T-cell (primary cell): ENCODE data around the gene USO1. TPM values are rescaled to one million over a fixed set of nuclear protein-coding genes. Genes with fewer than 3 reads are reported as not detected.

Experiments used
- ATAC-seq, 4 experiments: fragments of 200-7000 bp in 3 of 4; fragments of 150-1000 bp in 1 of 4; cut with Tn5 transposase; replicated peaks in 1 of 4; 1 replicate in 3 of 4; 2 replicates in 1 of 4; pipeline ENCODE4 v1.10.0; 2021; ENCODE audit warnings: moderate library complexity in 3 of 4, mild to moderate bottlenecking in 2 of 4, moderate number of reproducible peaks in 1 of 4
- CTCF ChIA-PET, 2 donors: fragments of 300-600 bp; sonication (Branson Sonifier 250); formaldehyde crosslinking; loops; one replicate each; lab custom pipeline; 2022; ENCODE audit warnings: antibody characterized with exemption in 2 of 2; lab: Charles Lee
- POLR2A ChIA-PET, 2 donors: fragments of 300-600 bp; sonication (Branson Sonifier 250); formaldehyde crosslinking; loops; one replicate each; lab custom pipeline; 2022; ENCODE audit warnings: antibody characterized with exemption in 2 of 2; lab: Charles Lee
- DNase-seq, 35 experiments: peaks; one replicate each; pipeline versions ENCODE4 v3.0.0 to v3.0.0-alpha.2; 2013 to 2023
- H3K27ac ChIP-seq: one replicate; pipeline ENCODE4 v1.5.1; 2013; ENCODE audit warnings: low read length
- H3K27me3 ChIP-seq, 2 experiments: replicated peaks in 1 of 2; 1 replicate in 1 of 2; 2 replicates in 1 of 2; pipeline versions ENCODE4 v1.6.1 to v1.7.0; 2013; ENCODE audit warnings: low read length in 1 of 2, mixed read lengths in 1 of 2; ENCODE audit not compliant: control insufficient read depth in 2 of 2, insufficient read depth in 2 of 2; ENCODE audit errors: extremely low read depth in 1 of 2
- H3K36me3 ChIP-seq, 2 donors: 1 replicate in 1 of 2; 2 replicates in 1 of 2; pipeline versions ENCODE4 v1.6.1 to v1.7.0; 2013; ENCODE audit warnings: low read length in 1 of 2; ENCODE audit not compliant: control insufficient read depth in 2 of 2, insufficient read depth in 1 of 2; ENCODE audit errors: extremely low read depth in 1 of 2
- H3K4me1 ChIP-seq, 2 experiments: 1 replicate in 1 of 2; 2 replicates in 1 of 2; pipeline versions ENCODE4 v1.6.1 to v1.7.0; 2013; ENCODE audit warnings: low read length in 2 of 2, mixed read lengths in 1 of 2; ENCODE audit not compliant: insufficient read depth in 2 of 2, control insufficient read depth in 1 of 2; ENCODE audit errors: extremely low read depth in 1 of 2
- H3K4me3 ChIP-seq, 2 donors: 1 replicate in 1 of 2; 2 replicates in 1 of 2; pipeline versions ENCODE4 v1.5.1 to v1.7.0; 2013; ENCODE audit warnings: mild to moderate bottlenecking in 2 of 2, low read length in 1 of 2, moderate library complexity in 1 of 2; ENCODE audit not compliant: control insufficient read depth in 1 of 2; ENCODE audit errors: extremely low read depth in 1 of 2
- H3K9me3 ChIP-seq: 2 replicates; pipeline ENCODE4 v1.7.0; 2013
- H3K27ac Mint-ChIP-seq, 2 donors: one replicate each; pipeline ENCODE4 v1.8.0; 2020 to 2021; ENCODE audit warnings: mild to moderate bottlenecking in 2 of 2, mixed read lengths in 2 of 2
- H3K27me3 Mint-ChIP-seq, 2 donors: one replicate each; pipeline ENCODE4 v1.8.0; 2021 to 2022; ENCODE audit warnings: mixed read lengths in 2 of 2
- H3K36me3 Mint-ChIP-seq: one replicate; pipeline ENCODE4 v1.8.0; 2021; ENCODE audit warnings: mixed read lengths
- H3K4me1 Mint-ChIP-seq, 3 donors: one replicate each; pipeline ENCODE4 v1.8.0; 2020 to 2022; ENCODE audit warnings: mixed read lengths in 3 of 3, mild to moderate bottlenecking in 1 of 3
- H3K4me3 Mint-ChIP-seq, 3 donors: one replicate each; pipeline ENCODE4 v1.8.0; 2020 to 2022; ENCODE audit warnings: mild to moderate bottlenecking in 3 of 3, mixed read lengths in 3 of 3, moderate library complexity in 3 of 3
- H3K9me3 Mint-ChIP-seq, 3 donors: one replicate each; pipeline ENCODE4 v1.8.0; 2020 to 2022; ENCODE audit warnings: mixed read lengths in 3 of 3
- WGBS: methylation state at CpG from one replicate; pipeline ENCODE4 v1.1.5; 2013; ENCODE audit warnings: missing lambda C conversion rate; ENCODE audit not compliant: insufficient coverage; 5-methylcytosine and 5-hydroxymethylcytosine counted together
- total RNA-seq, 35 experiments: library from RNA in 6 of 35; stranded (reverse) in 6 of 35; fragments of 120-200 nt in 1 of 35; gene quantifications; one replicate each; pipeline versions ENCODE4 v1.2.1 to v1.2.4 and lab custom pipeline; 2013 to 2026

USO1 gene
- total RNA-seq, 5 donors from 2014 or later (not counting 1 experiment from before 2014, with no cell fraction given) = 24.9 to 40.5 (median 34.6) TPM

DNA sequence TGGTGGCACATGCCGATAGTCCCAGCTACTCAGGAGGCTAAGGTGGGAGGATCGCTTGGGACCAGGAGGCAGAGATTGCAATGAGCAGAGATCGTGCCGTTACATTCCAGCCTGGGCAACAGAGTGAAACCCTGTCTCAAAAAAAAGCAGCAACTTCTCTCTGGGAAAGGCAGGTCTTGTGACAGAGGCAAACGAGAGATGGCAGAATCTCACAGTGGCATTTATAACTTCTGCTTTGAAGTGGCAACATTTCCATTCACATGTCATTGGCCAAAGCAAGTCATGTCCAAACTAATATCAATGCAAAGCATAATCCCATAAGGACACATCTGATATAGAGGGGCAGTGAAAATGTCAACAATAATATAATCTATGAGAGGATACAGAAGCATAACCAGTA lies 98.0 kb downstream of the USO1 start:
- Mint-ChIP-seq H3K27me3 (no peaks in the 10 kb centered on the region), H3K36me3 (peaks cover 4% of the 10 kb centered on the region), H3K27ac (no peak overlapping the region), H3K4me3 (no peak overlapping the region), H3K9me3 (no peaks in the 10 kb centered on the region), H3K4me1 (no peaks in the 10 kb centered on the region)
- no peak overlapping the region for H3K27ac ChIP-seq
- no peaks in the 10 kb centered on the region for H3K27me3 ChIP-seq
- H3K9me3 ChIP-seq = no peaks in the 10 kb centered on the region
- CTCF ChIA-PET = no interaction called here
- no peaks in the 10 kb centered on the region for H3K4me1 ChIP-seq
- H3K4me3 ChIP-seq = no peak overlapping the region
- 90% methylated on average over 5 of the region's 5 CpGs for WGBS
- no peak for DNase-seq
- H3K36me3 ChIP-seq = no peaks in the 10 kb centered on the region
- POLR2A ChIA-PET = interaction anchor here in 1 of 2 donors (0.6 kb wide), 1 partner anchor 1083 kb away, joined by 3 read pairs; no protein-coding TSS in a partner anchor
- ATAC-seq = no peak

DNA sequence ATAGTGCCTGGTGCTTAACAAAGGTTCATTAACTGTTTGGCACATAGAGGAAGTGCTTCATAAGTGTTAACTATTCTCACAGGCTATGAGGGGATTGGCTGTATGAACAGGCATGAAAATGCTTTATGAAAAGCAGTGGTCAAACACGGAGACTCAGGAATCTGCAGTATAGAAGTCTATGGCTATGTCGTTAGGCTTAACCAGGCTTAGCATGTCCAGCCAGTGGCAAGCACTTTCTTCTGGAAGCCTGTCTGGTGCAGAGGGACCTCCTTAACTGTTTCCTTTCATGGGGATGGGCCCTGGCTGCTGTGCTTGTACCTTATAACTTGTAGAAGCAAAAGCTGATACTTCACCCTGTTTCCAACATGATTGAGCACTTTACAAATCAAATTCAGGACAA lies 99.4 kb downstream of the USO1 start:
- ChIA-PET CTCF (interaction anchor here in 1 of 2 donors (1.2 kb wide), 1 partner anchor 24 kb away, joined by 3 read pairs; no protein-coding TSS in a partner anchor), POLR2A (no interaction called here)
- H3K4me1 ChIP-seq = no peaks in the 10 kb centered on the region
- DNase-seq = no peak
- no peak overlapping the region for H3K4me3 ChIP-seq
- no peaks in the 10 kb centered on the region for H3K36me3 Mint-ChIP-seq
- H3K36me3 ChIP-seq = no peaks in the 10 kb centered on the region
- H3K27me3 Mint-ChIP-seq = no peaks in the 10 kb centered on the region
- no peak for ATAC-seq
- no peaks in the 10 kb centered on the region for H3K9me3 ChIP-seq
- H3K4me1 Mint-ChIP-seq = no peaks in the 10 kb centered on the region
- no peak overlapping the region for H3K4me3 Mint-ChIP-seq
- no peaks in the 10 kb centered on the region for H3K9me3 Mint-ChIP-seq
- 61% methylated on average over 2 of the region's 2 CpGs for WGBS
- no peak overlapping the region for H3K27ac Mint-ChIP-seq
- H3K27ac ChIP-seq = no peak overlapping the region
- H3K27me3 ChIP-seq = no peaks in the 10 kb centered on the region

DNA sequence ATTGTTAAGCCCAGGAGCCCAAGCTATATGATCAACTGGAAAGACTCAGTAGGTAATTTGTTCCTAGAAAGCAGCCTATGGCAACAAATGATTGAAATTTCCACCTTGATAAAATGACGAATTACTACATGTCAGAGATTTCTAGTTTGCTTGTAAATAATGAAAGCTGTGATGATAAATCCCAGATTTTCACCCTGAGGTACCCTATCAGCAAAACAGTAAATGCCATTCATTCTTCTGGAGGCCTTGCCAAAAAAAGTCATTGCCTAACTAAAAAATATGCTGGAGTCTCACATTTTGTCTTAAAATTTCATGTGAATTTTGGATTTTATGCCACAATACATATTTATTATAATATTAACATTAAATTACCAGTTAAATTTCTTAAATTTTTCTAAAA lies 106.5 kb downstream of the USO1 start:
- H3K4me3 ChIP-seq = no peak overlapping the region
- Mint-ChIP-seq H3K27ac (no peak overlapping the region), H3K4me3 (no peak overlapping the region), H3K27me3 (peaks cover 0 to 2% of the 10 kb centered on the region in 2 donors), H3K9me3 (no peaks in the 10 kb centered on the region), H3K4me1 (no peaks in the 10 kb centered on the region), H3K36me3 (no peaks in the 10 kb centered on the region)
- no peaks in the 10 kb centered on the region for H3K27me3 ChIP-seq
- H3K9me3 ChIP-seq = no peaks in the 10 kb centered on the region
- ChIA-PET POLR2A (no interaction called here), CTCF (no interaction called here)
- H3K27ac ChIP-seq = no peak overlapping the region
- DNase-seq (no peak), ATAC-seq (no peak)
- WGBS = no CpG with 5 or more reads among the region's 1 CpG
- H3K4me1 ChIP-seq = no peaks in the 10 kb centered on the region
- H3K36me3 ChIP-seq = no peaks in the 10 kb centered on the region

DNA sequence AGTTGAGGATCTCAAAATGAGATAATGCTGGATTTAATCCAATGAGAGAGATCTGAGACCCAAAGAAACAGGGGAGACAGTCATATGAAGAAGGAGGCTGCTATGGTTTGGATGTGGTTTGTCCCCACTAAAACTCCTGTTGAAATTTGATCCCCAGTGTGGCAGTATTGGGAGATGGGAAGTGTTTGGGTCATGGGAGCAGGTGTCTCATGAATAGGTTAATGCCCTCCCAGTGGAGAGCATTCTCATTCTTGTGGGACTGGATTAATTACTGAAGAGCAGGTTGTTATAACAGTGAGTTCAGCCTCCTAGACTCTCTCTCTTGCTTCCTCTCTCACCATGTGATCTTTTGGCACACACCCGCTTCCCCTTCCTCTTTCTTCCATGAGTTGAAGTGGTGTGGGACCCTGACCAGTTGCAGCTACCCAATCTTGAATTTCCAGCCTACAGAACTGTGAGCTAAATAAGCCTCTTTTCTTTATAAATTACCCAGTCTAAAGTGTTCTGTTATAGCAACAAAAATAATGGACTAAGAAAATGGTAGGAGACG lies 107.6 kb downstream of the USO1 start:
- CTCF ChIA-PET = interaction anchor here in 1 of 2 donors (0.7 kb wide), 1 partner anchor 191 kb away, joined by 4 read pairs; no protein-coding TSS in a partner anchor
- no peak for ATAC-seq
- H3K4me3 ChIP-seq = no peak overlapping the region

DNA sequence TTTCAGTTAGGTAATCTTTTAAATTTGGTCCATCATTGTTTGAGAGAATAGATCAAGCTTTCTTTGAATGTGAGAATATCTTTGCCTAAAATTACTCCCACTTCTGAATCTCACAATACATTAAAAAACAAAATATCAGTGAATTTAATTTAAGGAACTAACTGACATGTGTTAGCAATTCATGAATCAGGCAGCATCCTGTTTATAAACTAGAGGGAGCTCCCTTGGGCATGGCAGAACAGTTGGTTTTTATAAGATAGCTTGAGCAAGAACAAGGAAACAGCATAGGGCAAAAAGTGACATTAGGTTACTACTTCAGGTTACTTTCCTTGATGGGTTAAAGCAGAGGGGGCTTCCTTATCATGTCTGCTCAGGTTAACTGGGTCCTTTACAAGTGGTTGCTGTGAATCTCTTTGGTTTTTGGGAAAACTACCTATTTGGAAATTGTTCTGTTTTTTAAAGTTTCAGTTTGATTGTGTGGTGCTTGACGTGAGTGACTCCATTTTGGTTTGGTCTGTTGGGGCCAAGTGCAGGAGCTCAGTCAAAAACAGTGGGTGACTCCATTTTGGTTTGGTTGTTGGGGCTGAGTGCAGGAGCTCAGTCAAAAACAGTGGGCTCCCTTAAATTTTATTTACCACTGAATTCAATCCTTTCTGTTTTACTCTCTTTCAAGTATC lies 109.9 kb downstream of the USO1 start:
- Mint-ChIP-seq H3K4me3 (no peak overlapping the region), H3K9me3 (no peaks in the 10 kb centered on the region), H3K36me3 (no peaks in the 10 kb centered on the region), H3K27me3 (peaks cover 0 to 2% of the 10 kb centered on the region in 2 donors), H3K4me1 (no peaks in the 10 kb centered on the region), H3K27ac (no peak overlapping the region)
- WGBS = no CpG with 5 or more reads among the region's 1 CpG
- ChIA-PET CTCF (interaction anchor here (0.6 to 0.9 kb wide), 3 partner anchors 17 to 62 kb away, joined by 3 to 5 read pairs (median 4); no protein-coding TSS in a partner anchor), POLR2A (no interaction called here)
- no peaks in the 10 kb centered on the region for H3K4me1 ChIP-seq
- no peaks in the 10 kb centered on the region for H3K9me3 ChIP-seq
- no peak overlapping the region for H3K27ac ChIP-seq
- H3K4me3 ChIP-seq = no peak overlapping the region
- no peak for ATAC-seq
- no peaks in the 10 kb centered on the region for H3K27me3 ChIP-seq
- no peak for DNase-seq
- H3K36me3 ChIP-seq = no peaks in the 10 kb centered on the region

More for the DNA sequence above, 107.6 kb downstream of the USO1 start:
- Mint-ChIP-seq H3K9me3 (no peaks in the 10 kb centered on the region), H3K4me1 (no peaks in the 10 kb centered on the region), H3K27me3 (peaks cover 0 to 2% of the 10 kb centered on the region in 2 donors), H3K36me3 (no peaks in the 10 kb centered on the region), H3K27ac (no peak overlapping the region), H3K4me3 (no peak overlapping the region)
- no CpG with 5 or more reads among the region's 2 CpGs for WGBS
- H3K27ac ChIP-seq = no peak overlapping the region
- no peaks in the 10 kb centered on the region for H3K4me1 ChIP-seq
- no peak for DNase-seq
- H3K9me3 ChIP-seq = no peaks in the 10 kb centered on the region
- POLR2A ChIA-PET = no interaction called here
- H3K36me3 ChIP-seq = no peaks in the 10 kb centered on the region
- no peaks in the 10 kb centered on the region for H3K27me3 ChIP-seq

DNA sequence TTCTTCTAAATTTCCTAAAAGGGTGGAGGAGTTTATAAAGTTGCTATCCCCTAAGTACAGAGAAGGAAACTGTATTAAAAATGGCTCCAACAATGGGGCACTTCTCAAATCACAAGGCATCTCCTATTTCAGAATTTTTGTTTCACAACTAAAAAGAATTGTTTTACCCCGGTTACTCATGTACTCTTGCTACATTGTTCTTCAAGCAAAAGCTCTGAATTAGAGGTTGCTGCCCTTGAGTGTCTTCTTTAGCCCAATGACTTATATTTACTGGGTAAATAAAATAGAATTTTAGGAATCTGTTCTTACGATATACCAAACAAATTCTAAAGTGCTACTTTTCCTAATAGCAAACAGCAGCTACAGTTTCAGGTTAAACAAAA lies 110.4 kb downstream of the USO1 start:
- CTCF ChIA-PET = interaction anchor here in 1 of 2 donors (0.7 to 0.9 kb wide), 2 partner anchors 16 to 61 kb away, joined by 3 to 5 read pairs; no protein-coding TSS in a partner anchor
- Histone ChIP-seq H3K36me3 (no peaks in the 10 kb centered on the region), H3K27me3 (no peaks in the 10 kb centered on the region), H3K4me1 (no peaks in the 10 kb centered on the region), H3K9me3 (no peaks in the 10 kb centered on the region), H3K4me3 (no peak overlapping the region), H3K27ac (no peak overlapping the region)
- POLR2A ChIA-PET = no interaction called here
- WGBS = no CpG with 5 or more reads among the region's 2 CpGs
- Mint-ChIP-seq H3K36me3 (no peaks in the 10 kb centered on the region), H3K4me1 (no peaks in the 10 kb centered on the region), H3K4me3 (no peak overlapping the region), H3K27ac (no peak overlapping the region), H3K9me3 (no peaks in the 10 kb centered on the region), H3K27me3 (peaks cover 0 to 2% of the 10 kb centered on the region in 2 donors)
- DNase-seq (no peak), ATAC-seq (no peak)
